GM23338 (cell line): Measurements from ENCODE around the gene CCDC61. TPM values are rescaled to one million over a fixed set of nuclear protein-coding genes. Genes with fewer than 3 reads are reported as not detected.

Experiments
- ATAC-seq: fragments of 200-7000 bp; cut with Tn5 transposase; 3 replicates; pipeline ENCODE4 v1.9.1; 2020
- DNase-seq: peaks from one replicate; pipeline ENCODE4 v3.0.0-alpha.2; 2015; ENCODE audit warnings: low spot score
- H2AFZ ChIP-seq: fragments of 200-600 bp; sonication (generic); 2 replicates; pipeline ENCODE4 v1.8.0; 2016; ENCODE audit warnings: antibody characterized with exemption, mild to moderate bottlenecking, moderate library complexity
- H3F3A ChIP-seq: fragments of 200-600 bp; sonication (generic); replicated peaks from 2 replicates; pipeline ENCODE4 v1.8.0; 2017; ENCODE audit warnings: antibody characterized with exemption, mixed run types, low read depth
- H3K27ac ChIP-seq: fragments of 200-600 bp; sonication (generic); 2 replicates; pipeline ENCODE4 v1.6.1; 2016; ENCODE audit warnings: low read depth
- H3K27me3 ChIP-seq: fragments of 200-600 bp; sonication (generic); 2 replicates; pipeline ENCODE4 v1.8.0; 2016; ENCODE audit warnings: mild to moderate bottlenecking, mixed run types, moderate library complexity; ENCODE audit not compliant: insufficient read depth
- H3K36me3 ChIP-seq: fragments of 200-600 bp; sonication (generic); 2 replicates; pipeline ENCODE4 v1.8.0; 2016; ENCODE audit warnings: mild to moderate bottlenecking; ENCODE audit not compliant: insufficient read depth
- H3K4me1 ChIP-seq: fragments of 200-600 bp; sonication (generic); 2 replicates; pipeline ENCODE4 v1.8.0; 2016; ENCODE audit warnings: mild to moderate bottlenecking, moderate library complexity; ENCODE audit not compliant: insufficient read depth
- H3K4me2 ChIP-seq: fragments of 200-600 bp; sonication (generic); 2 replicates; pipeline ENCODE4 v1.7.1; 2017; ENCODE audit warnings: mixed run types
- H3K4me3 ChIP-seq: fragments of 200-600 bp; sonication (generic); 2 replicates; pipeline ENCODE4 v1.6.1; 2016; ENCODE audit warnings: mixed run types
- H3K79me2 ChIP-seq: fragments of 200-600 bp; sonication (generic); replicated peaks from 2 replicates; pipeline ENCODE4 v1.8.0; 2017; ENCODE audit warnings: mild to moderate bottlenecking; ENCODE audit not compliant: insufficient read depth
- H3K9me2 ChIP-seq: fragments of 200-600 bp; sonication (generic); 2 replicates; pipeline ENCODE4 v1.8.0; 2017; ENCODE audit not compliant: insufficient read depth
- H4K20me1 ChIP-seq: fragments of 200-600 bp; sonication (generic); replicated peaks from 2 replicates; pipeline ENCODE4 v1.8.0; 2017; ENCODE audit warnings: mild to moderate bottlenecking; ENCODE audit not compliant: insufficient read depth
- H3K27ac Mint-ChIP-seq: 2 replicates; pipeline ENCODE4 v1.8.0; 2020; ENCODE audit warnings: inconsistent platforms, mild to moderate bottlenecking, moderate library complexity, mixed read lengths
- H3K27me3 Mint-ChIP-seq: 3 replicates; pipeline ENCODE4 v1.8.0; 2022; ENCODE audit warnings: low read depth, mild to moderate bottlenecking, moderate library complexity, mixed read lengths, inconsistent platforms; ENCODE audit not compliant: insufficient read depth, poor library complexity
- H3K36me3 Mint-ChIP-seq: 3 replicates; pipeline ENCODE4 v1.8.0; 2021; ENCODE audit warnings: low read depth, mild to moderate bottlenecking, inconsistent platforms, moderate library complexity, mixed read lengths
- H3K4me1 Mint-ChIP-seq: 3 replicates; pipeline ENCODE4 v1.8.0; 2020; ENCODE audit warnings: mild to moderate bottlenecking, inconsistent platforms, mixed read lengths
- H3K4me3 Mint-ChIP-seq: 3 replicates; pipeline ENCODE4 v1.8.0; 2021; ENCODE audit warnings: moderate library complexity, mild to moderate bottlenecking, inconsistent platforms, mixed read lengths
- H3K9me3 Mint-ChIP-seq: 3 replicates; pipeline ENCODE4 v1.8.0; 2020; ENCODE audit warnings: moderate library complexity, mild to moderate bottlenecking, inconsistent platforms, mixed read lengths
- CREB1 ChIP-seq: fragments of 250-450 bp; sonication (Bioruptor Pico); IDR thresholded peaks from 2 replicates; pipeline ENCODE4 v1.5.0; 2020; ENCODE audit warnings: low read depth, mild to moderate bottlenecking, moderate library complexity
- CTCF ChIP-seq, 2 experiments: fragments of 200-600 bp in 1 of 2; sonication (generic) in 1 of 2; conservative IDR thresholded peaks; 2 replicates each; pipeline versions ENCODE4 v1.5.1 to v1.6.1; 2016 to 2017; ENCODE audit warnings: antibody characterized with exemption in 2 of 2, low read depth in 2 of 2, mild to moderate bottlenecking in 2 of 2, moderate library complexity in 1 of 2
- EZH2 ChIP-seq: fragments of 200-600 bp; sonication (generic); IDR thresholded peaks from one replicate; pipeline ENCODE4 v1.8.0; 2017; ENCODE audit warnings: antibody characterized with exemption, mild to moderate bottlenecking, low read depth; ENCODE audit not compliant: unreplicated experiment
- JUNB ChIP-seq: IDR thresholded peaks from one replicate; pipeline ENCODE4 v1.6.1; 2016; ENCODE audit warnings: antibody characterized with exemption; ENCODE audit not compliant: unreplicated experiment
- NANOG ChIP-seq: IDR thresholded peaks from 2 replicates; pipeline ENCODE4 v1.6.1; 2016; ENCODE audit warnings: antibody characterized with exemption, borderline replicate concordance
- REST ChIP-seq: IDR thresholded peaks from one replicate; pipeline ENCODE4 v1.6.1; 2018; ENCODE audit warnings: antibody characterized with exemption; ENCODE audit not compliant: unreplicated experiment
- ZNF114 ChIP-seq: fragments of 250-450 bp; sonication (Bioruptor Pico); IDR thresholded peaks from 2 replicates; pipeline ENCODE4 v1.5.0; 2020; ENCODE audit warnings: mild to moderate bottlenecking, moderate library complexity
- ZNF331 ChIP-seq: fragments of 250-450 bp; sonication (Bioruptor Pico); IDR thresholded peaks from 2 replicates; pipeline ENCODE4 v1.5.0; 2020; ENCODE audit warnings: low read depth, mild to moderate bottlenecking, moderate library complexity
- polyA plus RNA-seq: library from polyadenylated mRNA; unstranded; fragments of >200 nt; fragmentation: Nextera tagmentation; extraction: Ambion mirVana; gene quantifications from 2 replicates; pipeline ENCODE4 v1.2.1, GENCODE V29; 2016
- total RNA-seq: library from RNA; depleted of rRNA; stranded (reverse); fragments of >200 nt; shearing (Covaris generic); gene quantifications from 2 replicates; pipeline ENCODE4 v1.2.3, GENCODE V29; 2014
- TF ChIP-seq, protein P1 (sequence below): IDR thresholded peaks from 2 replicates; pipeline ENCODE4 v1.6.1; 2016; ENCODE audit warnings: antibody characterized with exemption

The CCDC61 gene
- total and polyA plus RNA-seq, 2 experiments from 2014 or later: 9.8 to 22.4 TPM

DNA sequence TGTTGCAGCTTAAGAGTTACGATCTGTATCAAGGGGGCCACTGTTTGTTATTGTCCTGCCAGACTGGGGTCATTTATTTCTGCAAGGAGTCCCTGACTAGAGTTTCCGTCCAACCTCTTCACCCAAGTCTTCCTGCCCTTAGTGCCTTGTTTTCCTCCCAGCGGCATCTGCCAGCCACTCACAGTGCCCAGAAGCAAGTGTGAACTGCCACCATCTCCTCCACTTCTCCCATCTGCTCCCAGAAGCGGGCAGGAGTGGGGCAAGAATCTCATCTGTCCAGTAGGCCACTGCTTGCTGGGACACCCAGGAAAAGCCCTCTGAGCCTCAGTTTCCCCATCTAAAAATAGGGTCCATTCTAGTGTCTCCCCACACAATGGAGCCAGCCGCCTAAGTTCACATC is 25.6 kb upstream of the CCDC61 start (continued):
- TF ChIP-seq NANOG (no peak), EZH2 (no peak), CTCF (conservative IDR thresholded peaks at IDR 0.05; ENCODE audit: low read depth in 2 of 2) (no peak)

DNA sequence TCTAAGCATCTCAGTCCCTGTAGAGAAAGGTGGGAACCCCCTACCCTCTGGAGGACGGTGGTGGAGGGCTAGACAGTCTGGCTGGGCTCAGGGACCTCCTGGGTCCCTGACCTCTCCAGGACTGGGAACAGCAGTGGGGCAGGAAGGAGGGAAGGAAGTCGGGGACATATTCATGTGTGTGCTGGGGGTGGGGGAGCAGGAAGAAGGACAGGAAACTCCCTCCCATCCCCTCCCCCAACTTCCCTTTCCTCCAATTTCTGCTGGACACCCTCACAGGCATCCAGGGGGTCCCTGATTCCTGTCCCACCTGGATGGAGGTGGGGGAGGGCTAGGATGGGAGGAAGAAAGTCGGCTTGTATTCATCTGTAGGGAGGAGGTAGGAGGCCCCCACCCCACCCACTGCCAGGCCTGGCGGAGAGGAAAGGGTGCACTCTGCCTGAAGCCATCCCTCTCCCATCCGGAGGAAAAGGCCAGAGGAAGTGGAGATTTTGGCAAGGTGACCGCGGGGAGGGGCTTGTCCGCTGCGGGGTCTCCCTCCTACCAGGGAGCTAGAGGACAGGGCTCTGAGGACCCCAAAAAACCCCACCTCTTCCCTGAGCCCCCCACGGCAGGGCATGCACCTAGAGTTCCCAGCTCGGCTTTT is 23.9 kb upstream of the CCDC61 start:
- TF ChIP-seq ZNF331 (CRISPR knock-in tag): no peak
- TF ChIP-seq ZNF114: no peak
- TF ChIP-seq CREB1 (CRISPR knock-in tag): no peak
- TF ChIP-seq NANOG: no peak
- no peak for TF ChIP-seq REST
- TF ChIP-seq JUNB: no peak
- TF ChIP-seq, protein P1, sequence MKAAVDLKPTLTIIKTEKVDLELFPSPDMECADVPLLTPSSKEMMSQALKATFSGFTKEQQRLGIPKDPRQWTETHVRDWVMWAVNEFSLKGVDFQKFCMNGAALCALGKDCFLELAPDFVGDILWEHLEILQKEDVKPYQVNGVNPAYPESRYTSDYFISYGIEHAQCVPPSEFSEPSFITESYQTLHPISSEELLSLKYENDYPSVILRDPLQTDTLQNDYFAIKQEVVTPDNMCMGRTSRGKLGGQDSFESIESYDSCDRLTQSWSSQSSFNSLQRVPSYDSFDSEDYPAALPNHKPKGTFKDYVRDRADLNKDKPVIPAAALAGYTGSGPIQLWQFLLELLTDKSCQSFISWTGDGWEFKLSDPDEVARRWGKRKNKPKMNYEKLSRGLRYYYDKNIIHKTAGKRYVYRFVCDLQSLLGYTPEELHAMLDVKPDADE: no peak
- no peak overlapping the region for H2AFZ ChIP-seq
- H3F3A ChIP-seq: peaks cover 9% of the 10 kb centered on the region; the same call in 1 of the 2 replicates
- no peak for ATAC-seq
- no peak overlapping the region for H3K27ac ChIP-seq
- Mint-ChIP-seq H3K4me3 (peak overlapping the region; percentile 62; the same call in 2 of the 3 replicates), H3K4me1 (peaks cover 29% of the 10 kb centered on the region), H3K27me3 (peaks cover 17% of the 10 kb centered on the region), H3K9me3 (no peaks in the 10 kb centered on the region), H3K27ac (no peak overlapping the region), H3K36me3 (no peaks in the 10 kb centered on the region)
- peak overlapping the region; percentile 29; the same call in 1 of the 2 replicates for H3K4me2 ChIP-seq
- H3K9me2 ChIP-seq: no peaks in the 10 kb centered on the region
- peaks cover 3% of the 10 kb centered on the region; the same call in 1 of the 2 replicates for H3K4me1 ChIP-seq
- no peaks in the 10 kb centered on the region for H3K79me2 ChIP-seq
- H3K27me3 ChIP-seq: 0 out of 2 replicates have a peak, but pooled peaks cover 2% of the 10 kb centered on the region
- no peak for DNase-seq
- H3K4me3 ChIP-seq: no peak overlapping the region
- peaks cover 5% of the 10 kb centered on the region; the same call in 1 of the 2 replicates for H4K20me1 ChIP-seq
- no peaks in the 10 kb centered on the region for H3K36me3 ChIP-seq
